Heart left ventricle (tissue), 16 donors: Measurements from ENCODE around the gene COLEC11. TPM values are rescaled to one million over a fixed set of nuclear protein-coding genes. Genes with fewer than 3 reads are reported as not detected.
"Not testable (repeated sequence)": the region's sequence is repeated elsewhere in the genome, so short reads cannot be mapped to it uniquely, and the experiment has no call there.

Source experiments
- ATAC-seq, 4 donors: fragments of 200-7000 bp; cut with Tn5 transposase; one replicate each; pipeline ENCODE4 v1.9.1; 2020 to 2022; ENCODE audit warnings: moderate library complexity in 4 of 4, mild to moderate bottlenecking in 3 of 4, moderate number of reproducible peaks in 1 of 4
- DNase-seq, 5 donors: peaks; one replicate each; pipeline ENCODE4 v3.0.0-alpha.2; 2020
- H3K27ac ChIP-seq, 12 donors: fragments of 200-600 bp; sonication (generic) in 4 of 12; one replicate each; pipeline versions ENCODE4 v1.5.0 to v1.8.0; 2016 to 2022; ENCODE audit warnings: mild to moderate bottlenecking in 2 of 12
- H3K27me3 ChIP-seq, 9 donors: fragments of 200-600 bp; sonication (generic) in 2 of 9; one replicate each; pipeline versions ENCODE4 v1.5.1 to v1.8.0; 2016 to 2022; ENCODE audit warnings: mild to moderate bottlenecking in 3 of 9
- H3K36me3 ChIP-seq, 9 donors: fragments of 200-600 bp; sonication (generic) in 2 of 9; one replicate each; pipeline versions ENCODE4 v1.5.0 to v1.8.0; 2018 to 2022; ENCODE audit warnings: mild to moderate bottlenecking in 2 of 9
- H3K4me1 ChIP-seq, 12 donors: fragments of 200-600 bp; sonication (generic) in 4 of 12; one replicate each; pipeline versions ENCODE4 v1.5.0 to v1.8.0; 2016 to 2022; ENCODE audit warnings: mild to moderate bottlenecking in 3 of 12
- H3K4me3 ChIP-seq, 12 donors: fragments of 200-600 bp; sonication (generic) in 4 of 12; one replicate each; pipeline versions ENCODE4 v1.5.0 to v1.8.0; 2017 to 2022; ENCODE audit warnings: mild to moderate bottlenecking in 9 of 12, moderate library complexity in 4 of 12
- H3K9me3 ChIP-seq, 12 donors: fragments of 200-600 bp; sonication (generic) in 4 of 12; one replicate each; pipeline versions ENCODE4 v1.5.0 to v1.8.0; 2016 to 2022; ENCODE audit warnings: mild to moderate bottlenecking in 1 of 12
- POLR2A ChIP-seq, 2 donors: fragments of 450-650 bp; IDR thresholded peaks; one replicate each; pipeline ENCODE4 v1.6.1; 2017; ENCODE audit warnings: antibody characterized with exemption in 2 of 2, mild to moderate bottlenecking in 2 of 2, moderate library complexity in 2 of 2
- WGBS, 4 donors: extraction: QIAGEN DNeasy Blood & Tissue Kit in 2 of 4; methylation state at CpG; one replicate each; pipeline versions ENCODE4 v1.1.5 to v1.1.7; 2013 to 2018; 5-methylcytosine and 5-hydroxymethylcytosine counted together
- intact Hi-C, 10 donors: fragments of 100-400 bp; cut with DNase I; formaldehyde crosslinking; loops; one replicate each; pipeline versions ENCODE4 v1.11.1 to v1.14.2; 2022
- polyA plus RNA-seq, 2 donors: library from polyadenylated mRNA; stranded (reverse); fragments of 200-250 nt; gene quantifications; one replicate each; pipeline ENCODE4 v1.2.3, GENCODE V29; 2013
- total RNA-seq, 9 donors: library from RNA; depleted of rRNA in 2 of 9; stranded (reverse); fragments of >200 nt in 2 of 9; fragmentation: NEBNext Ultra II Directional in 3 of 9; extraction: Animal tissue kit (Norgen Biotek cat#: 25700) in 3 of 9; gene quantifications; one replicate each; pipeline versions ENCODE4 v1.1.0 to v1.2.4, GENCODE V29; 2016 to 2023
- TF ChIP-seq, protein P1 (sequence below), 12 donors: fragments of 200-600 bp; sonication (generic) in 4 of 12; IDR thresholded peaks; one replicate each; pipeline versions ENCODE4 v1.5.0 to v1.8.0; 2018 to 2022; ENCODE audit warnings: antibody characterized with exemption in 12 of 12, mild to moderate bottlenecking in 5 of 12
- donor health status: ischemic (EF 13 %, LVEDD 7.1; RV severe dilation, severe dysfunction).
- donor health status: healthy with polysubstance abuse.
- donor health status: DM: no; HTN: yes; CAD: no.
- donor health status: DM: no; HTN: no; CAD: no.
- donor health status: ischemic (EF 25% LVEDD 6.9; RV normal size, moderate dysfunction).
- donor health status: ischemic (EF 25% LVEDD 5.7; RV mildly dilated, moderate dysfunction).
- donor health status: healthy.
- donor health status: DM: yes; HTN: yes; CAD: no.
- donor health status: ischemic (EF 35%, LVEDD 5.7; RV mildly dilated, moderate dysfunction).
- donor health status: nonischemic (EF 11% LVEDD 7.7; RV severe dilation, severe dysfunction).
- donor health status: DM: yes; HTN: yes; CAD: no.
- donor health status: PGD.
- donor health status: ischemic (EF 29% LVEDD 5.4; RV normal size, mild dysfunction).
- donor health status: nonischemic (EF 23%, LVEDD 6.1; RV moderate dilation, normal function).

The COLEC11 gene
- total and polyA plus RNA-seq, 11 donors = 2.3 to 12.5 (median 3.1) TPM

DNA sequence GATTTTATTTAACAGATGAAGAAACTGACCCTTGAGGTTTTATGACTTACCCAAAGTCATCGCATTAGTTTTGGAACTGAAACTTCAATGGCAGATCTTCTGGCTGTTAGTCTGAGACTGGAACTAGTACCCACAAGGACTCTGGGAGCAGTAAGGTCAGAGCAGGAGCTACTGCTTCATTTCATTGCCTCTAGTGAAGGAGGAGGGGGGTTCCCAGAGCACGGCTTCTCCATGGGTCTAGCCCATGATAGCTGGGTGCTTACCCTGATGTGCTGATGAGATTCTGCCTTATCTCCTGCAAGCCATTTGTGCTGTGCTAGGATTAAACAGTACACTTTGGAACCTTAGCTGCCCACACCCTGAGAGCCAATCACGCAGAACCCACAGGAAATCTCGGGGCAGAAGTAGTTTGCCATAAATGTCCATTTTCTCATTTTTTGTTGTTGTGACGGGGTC lies 31.4 kb upstream of the COLEC11 start:
- no peaks in the 10 kb centered on the region for H3K9me3 ChIP-seq
- H3K4me1 ChIP-seq = peaks cover 0 to 8% (median 6%) of the 10 kb centered on the region in 12 donors
- TF ChIP-seq POLR2A (IDR thresholded peaks at IDR 0.05) = no peak
- TF ChIP-seq, protein P1, sequence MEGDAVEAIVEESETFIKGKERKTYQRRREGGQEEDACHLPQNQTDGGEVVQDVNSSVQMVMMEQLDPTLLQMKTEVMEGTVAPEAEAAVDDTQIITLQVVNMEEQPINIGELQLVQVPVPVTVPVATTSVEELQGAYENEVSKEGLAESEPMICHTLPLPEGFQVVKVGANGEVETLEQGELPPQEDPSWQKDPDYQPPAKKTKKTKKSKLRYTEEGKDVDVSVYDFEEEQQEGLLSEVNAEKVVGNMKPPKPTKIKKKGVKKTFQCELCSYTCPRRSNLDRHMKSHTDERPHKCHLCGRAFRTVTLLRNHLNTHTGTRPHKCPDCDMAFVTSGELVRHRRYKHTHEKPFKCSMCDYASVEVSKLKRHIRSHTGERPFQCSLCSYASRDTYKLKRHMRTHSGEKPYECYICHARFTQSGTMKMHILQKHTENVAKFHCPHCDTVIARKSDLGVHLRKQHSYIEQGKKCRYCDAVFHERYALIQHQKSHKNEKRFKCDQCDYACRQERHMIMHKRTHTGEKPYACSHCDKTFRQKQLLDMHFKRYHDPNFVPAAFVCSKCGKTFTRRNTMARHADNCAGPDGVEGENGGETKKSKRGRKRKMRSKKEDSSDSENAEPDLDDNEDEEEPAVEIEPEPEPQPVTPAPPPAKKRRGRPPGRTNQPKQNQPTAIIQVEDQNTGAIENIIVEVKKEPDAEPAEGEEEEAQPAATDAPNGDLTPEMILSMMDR (IDR thresholded peaks at IDR 0.05) = no peak
- ATAC-seq (no peak), DNase-seq (no peak)
- peaks cover 0 to 12% (median 0%) of the 10 kb centered on the region in 9 donors for H3K36me3 ChIP-seq
- no peaks in the 10 kb centered on the region for H3K27me3 ChIP-seq
- intact Hi-C loops = no loop called here
- H3K4me3 ChIP-seq = no peak overlapping the region
- WGBS, 4 donors = 92 to 97% (median 94%) methylated on average over 3 to 5 of the region's 5 CpGs
- no peak overlapping the region for H3K27ac ChIP-seq

DNA sequence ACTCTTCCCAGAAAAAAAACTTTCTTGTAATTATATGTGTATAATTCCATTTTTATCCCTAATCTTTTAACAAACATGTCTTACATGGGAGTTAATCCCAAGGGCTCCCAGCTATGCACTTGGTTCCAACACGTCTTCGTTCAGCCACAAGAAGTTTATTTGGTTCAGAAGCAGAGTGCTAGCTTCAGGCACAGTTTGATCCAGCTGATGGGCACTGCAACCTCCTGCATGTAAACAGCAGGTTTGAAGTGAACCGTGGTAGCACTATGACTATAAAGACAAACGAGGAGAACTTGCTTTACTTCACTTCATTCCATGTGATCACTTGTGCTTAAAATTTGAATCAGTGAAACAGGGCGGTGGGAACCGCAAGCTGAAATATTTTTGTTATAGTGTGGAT lies 29.8 kb upstream of the COLEC11 start:
- intact Hi-C loops = no loop called here
- no peaks in the 10 kb centered on the region for H3K9me3 ChIP-seq
- no peak overlapping the region for H3K27ac ChIP-seq
- 81 to 93% (median 87%) methylated on average over 6 of the region's 6 CpGs for WGBS, 4 donors
- TF ChIP-seq, protein P1 (IDR thresholded peaks at IDR 0.05) = no peak
- no peak for TF ChIP-seq POLR2A (IDR thresholded peaks at IDR 0.05)
- H3K4me3 ChIP-seq = no peak overlapping the region
- no peaks in the 10 kb centered on the region for H3K4me1 ChIP-seq
- H3K27me3 ChIP-seq = no peaks in the 10 kb centered on the region
- ATAC-seq = no peak
- peaks cover 0 to 12% (median 0%) of the 10 kb centered on the region in 9 donors for H3K36me3 ChIP-seq
- no peak for DNase-seq

DNA sequence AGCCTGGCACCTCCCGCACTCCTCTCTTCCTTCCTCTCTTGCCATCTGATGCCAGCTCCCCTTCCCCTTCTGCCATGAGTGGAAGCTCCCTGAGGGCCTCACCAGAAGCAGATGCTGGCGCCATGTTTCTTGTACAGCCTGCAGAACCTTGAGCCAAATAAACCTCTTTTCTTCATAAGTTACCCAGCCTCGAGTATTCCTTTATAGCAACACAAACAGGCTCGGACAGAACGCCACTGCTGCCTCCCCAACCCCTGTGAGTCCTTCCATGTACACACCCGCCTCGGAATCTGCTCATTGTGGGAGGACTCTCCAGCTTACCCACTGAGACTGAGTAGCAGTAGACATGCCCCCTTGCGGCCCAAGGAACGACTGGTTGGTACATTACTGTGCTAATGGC lies 28.1 kb upstream of the COLEC11 start:
- 91 to 95% (median 93%) methylated on average over 9 of the region's 9 CpGs for WGBS, 4 donors
- Histone ChIP-seq H3K27me3 (no peaks in the 10 kb centered on the region), H3K36me3 (peaks cover 0 to 5% (median 0%) of the 10 kb centered on the region in 9 donors), H3K27ac (no peak overlapping the region), H3K4me3 (no peak overlapping the region), H3K9me3 (no peaks in the 10 kb centered on the region), H3K4me1 (no peaks in the 10 kb centered on the region)
- intact Hi-C loops = no loop called here
- no peak for DNase-seq
- no peak for ATAC-seq
- TF ChIP-seq, protein P1 (IDR thresholded peaks at IDR 0.05) = no peak
- no peak for TF ChIP-seq POLR2A (IDR thresholded peaks at IDR 0.05)

DNA sequence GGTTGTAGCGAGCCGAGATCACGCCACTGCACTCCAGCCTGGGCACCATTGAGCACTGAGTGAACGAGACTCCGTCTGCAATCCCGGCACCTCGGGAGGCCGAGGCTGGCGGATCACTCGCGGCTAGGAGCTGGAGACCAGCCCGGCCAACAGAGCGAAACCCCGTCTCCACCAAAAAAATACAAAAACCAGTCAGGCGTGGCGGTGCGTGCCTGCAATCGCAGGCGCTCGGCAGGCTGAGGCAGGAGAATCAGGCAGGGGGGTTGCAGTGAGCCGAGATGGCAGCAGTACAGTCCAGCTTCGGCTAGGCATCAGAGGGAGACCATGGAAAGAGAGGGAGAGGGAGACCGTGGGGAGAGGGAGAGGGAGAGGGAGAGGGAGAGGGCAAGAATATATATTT lies 25.3 kb upstream of the COLEC11 start:
- DNase-seq, H3K4me1 ChIP-seq, H3K36me3 ChIP-seq, ATAC-seq, H3K4me3 ChIP-seq, H3K27me3 ChIP-seq, H3K27ac ChIP-seq, H3K9me3 ChIP-seq: not testable (repeated sequence)
- intact Hi-C loops = loop anchor here in 1 of 10 donors (10.0 kb wide), 1 partner anchor 85 kb away; the partner anchor contains the start of gene ALLC
- WGBS, 4 donors = 92 to 97% (median 96%) methylated on average over 14 to 21 of the region's 23 CpGs

DNA sequence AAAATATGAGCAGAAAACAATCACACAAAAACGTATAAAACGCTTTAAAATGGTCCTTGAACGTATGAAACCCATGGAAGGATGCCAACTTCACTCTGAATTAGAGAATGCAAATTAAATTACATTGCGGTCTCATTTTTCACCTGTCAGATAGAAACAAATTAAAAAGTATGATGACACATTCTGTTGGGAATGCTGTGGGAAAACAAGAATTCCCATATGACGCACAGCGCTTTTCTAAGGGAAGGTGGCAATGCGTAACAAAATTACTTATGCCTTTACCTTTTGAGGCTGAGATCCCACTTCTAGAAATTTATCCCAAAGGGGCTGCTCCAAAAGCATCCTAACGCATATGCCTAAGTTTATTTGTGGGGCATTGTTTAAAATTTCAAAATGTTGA lies 23.6 kb upstream of the COLEC11 start:
- no peaks in the 10 kb centered on the region for H3K9me3 ChIP-seq
- TF ChIP-seq, protein P1 (IDR thresholded peaks at IDR 0.05) = no peak
- no peak for TF ChIP-seq POLR2A (IDR thresholded peaks at IDR 0.05)
- H3K4me3 ChIP-seq = no peak overlapping the region
- DNase-seq = no peak
- no peak for ATAC-seq
- H3K4me1 ChIP-seq = peaks cover 0 to 14% (median 7%) of the 10 kb centered on the region in 12 donors
- H3K27me3 ChIP-seq = no peaks in the 10 kb centered on the region
- H3K36me3 ChIP-seq = peaks cover 0 to 3% (median 1%) of the 10 kb centered on the region in 9 donors
- intact Hi-C loops = loop anchor here in 1 of 10 donors (10.0 kb wide), 1 partner anchor 84 kb away; the partner anchor contains the start of gene ALLC
- WGBS, 4 donors = 82 to 85% (median 82%) methylated on average over 8 of the region's 8 CpGs
- H3K27ac ChIP-seq = no peak overlapping the region
